SKM-1 treated with dmso at 0.1 percent for 144 hours (cell line): ENCODE data around the gene SECTM1.
A peak's percentile ranks its signal among the peaks of the same experiment; 100 is the strongest.

Experiments used
- DNase-seq: peaks from one replicate; lab custom pipeline; 2025; ENCODE audit not compliant: unreplicated experiment; lab: John Stamatoyannopoulos, UW

The SECTM1 gene

GRCh38 chr17:82301916-82302567, 31.5 kb downstream of the SECTM1 start:
- no peak for DNase-seq

- DNase-seq = no peak
Measured at GRCh38 chr17:82301300-82301915, 32.2 kb downstream of the SECTM1 start.

- DNase-seq = no peak
Measured at GRCh38 chr17:82300707-82301270, 32.8 kb downstream of the SECTM1 start.

- no peak for DNase-seq
Measured at GRCh38 chr17:82300228-82300627, 33.3 kb downstream of the SECTM1 start.

- DNase-seq = no peak
Measured at GRCh38 chr17:82299452-82299851, 34.1 kb downstream of the SECTM1 start.

GRCh38 chr17:82298538-82299421, 34.8 kb downstream of the SECTM1 start:
- no peak for DNase-seq

GRCh38 chr17:82297714-82298537, 35.6 kb downstream of the SECTM1 start:
- peak; percentile 94 for DNase-seq

- peak; percentile 84 for DNase-seq
Measured at GRCh38 chr17:82297280-82297713, 36.3 kb downstream of the SECTM1 start.

GRCh38 chr17:82296511-82297279, 36.9 kb downstream of the SECTM1 start:
- no peak for DNase-seq

GRCh38 chr17:82295472-82295814, 38.1 kb downstream of the SECTM1 start:
- DNase-seq = no peak

- no peak for DNase-seq
Measured at GRCh38 chr17:82294064-82294773, 39.3 kb downstream of the SECTM1 start.

GRCh38 chr17:82292251-82293154, 41.1 kb downstream of the SECTM1 start:
- peak; percentile 98 for DNase-seq

- peak; percentile 16 for DNase-seq
Measured at GRCh38 chr17:82291582-82292250, 41.9 kb downstream of the SECTM1 start.

- peak; percentile 99 for DNase-seq
Measured at GRCh38 chr17:82287868-82288801, 45.4 kb downstream of the SECTM1 start.

- DNase-seq = no peak
Measured at GRCh38 chr17:82287013-82287867, 46.3 kb downstream of the SECTM1 start.

- DNase-seq = no peak
Measured at GRCh38 chr17:82285141-82285540, 48.4 kb downstream of the SECTM1 start.
